Measurements from ENCODE around the gene FHOD3. TPM values are rescaled to one million over a fixed set of nuclear protein-coding genes. Genes with fewer than 3 reads are reported as not detected.

The FHOD3 gene
- total and polyA plus RNA-seq, 2 of the 8 experiments (the other 6 are each of a cell fraction or from before 2014, with no cell fraction given) = 9.7 to 10.5 TPM

- no peak overlapping the region for H2AK5ac ChIP-seq (ENCODE audit: low read depth, low read length)
- DNase-seq (ENCODE audit: low read depth in 1 of 2, low spot score in 2 of 2) (no peak), FAIRE-seq (no peak)
- no peak overlapping the region for H2BK20ac ChIP-seq (ENCODE audit: low read length)
- H3K4me1 ChIP-seq (replicated peaks in 1 of 4; ENCODE audit: control insufficient read depth in 3 of 4, insufficient read depth in 4 of 4, low read length in 3 of 4) = no peaks in the 10 kb centered on the region
- H3K56ac ChIP-seq (replicated peaks; ENCODE audit: insufficient read length, low read depth, low read length) = no peak overlapping the region
- H2AFZ ChIP-seq (ENCODE audit: low read length) = no peak overlapping the region
- CTCF ChIA-PET (ENCODE audit: partially characterized antibody) = no interaction called here
- no peak overlapping the region for H3K27ac ChIP-seq (ENCODE audit: low read depth, low read length)
- POLR2A ChIA-PET (ENCODE audit: partially characterized antibody) = no interaction called here
- H3K79me1 ChIP-seq (ENCODE audit: low read depth, low read length) = no peaks in the 10 kb centered on the region
- no peak overlapping the region for H2BK15ac ChIP-seq (ENCODE audit: low read length)
- H3K27me3 ChIP-seq (replicated peaks in 1 of 4; ENCODE audit: control insufficient read depth in 3 of 4, extremely low read depth in 1 of 4, insufficient read depth in 3 of 4, low read length in 3 of 4) = no peaks in the 10 kb centered on the region
- TF ChIP-seq SP1 (IDR thresholded peaks at IDR 0.05; ENCODE audit: low read depth, low read length) (no peak), PHF8 (conservative IDR thresholded peaks at IDR 0.05; ENCODE audit: low read depth, low read length) (no peak), SIRT6 (IDR thresholded peaks at IDR 0.05; ENCODE audit: low read length) (no peak), RNF2 (IDR thresholded peaks at IDR 0.05; ENCODE audit: borderline replicate concordance, low read depth, low read length, missing control alignments, poor library complexity, severe bottlenecking) (no peak), POLR2A (IDR thresholded peaks at IDR 0.05; ENCODE audit: control extremely low read depth in 1 of 2, low read depth in 2 of 2, low read length in 2 of 2) (no peak)
- H3K4me2 ChIP-seq (ENCODE audit: insufficient read depth in 1 of 2, low read depth in 2 of 2, low read length in 2 of 2) = no peak overlapping the region
- H3K79me2 ChIP-seq (ENCODE audit: control insufficient read depth in 1 of 2, insufficient read depth in 2 of 2, low read length in 2 of 2) = no peaks in the 10 kb centered on the region
- no peak overlapping the region for H4K91ac ChIP-seq (replicated peaks; ENCODE audit: insufficient read length, low read length)
- H3K14ac ChIP-seq (ENCODE audit: insufficient read length) = no peak overlapping the region
- no peak overlapping the region for H3K23ac ChIP-seq (ENCODE audit: insufficient read length)
- no peak overlapping the region for H3K18ac ChIP-seq (ENCODE audit: extremely low read depth, low read length)
- H2BK12ac ChIP-seq (ENCODE audit: low read depth, low read length) = no peak overlapping the region
- H2BK120ac ChIP-seq (replicated peaks; ENCODE audit: low read depth, low read length) = no peak overlapping the region
- H4K20me1 ChIP-seq (replicated peaks in 1 of 2; ENCODE audit: control insufficient read depth in 1 of 2, insufficient read depth in 2 of 2, low read length in 2 of 2) = no peaks in the 10 kb centered on the region
- no peaks in the 10 kb centered on the region for H3K9me3 ChIP-seq (ENCODE audit: insufficient read depth in 2 of 2, low read depth in 1 of 2, low read length in 1 of 2)
- H2BK5ac ChIP-seq (ENCODE audit: low read depth, low read length) = no peak overlapping the region
- H4K5ac ChIP-seq (ENCODE audit: insufficient read length, low read depth, low read length) = no peak overlapping the region
- no peak overlapping the region for H4K8ac ChIP-seq (ENCODE audit: extremely low read depth, insufficient read depth, low read length)
- H3K9ac ChIP-seq (replicated peaks in 1 of 4; ENCODE audit: extremely low read depth in 1 of 4, low read depth in 3 of 4, low read length in 3 of 4) = no peak overlapping the region
- 93% methylated on average over 3 of the region's 3 CpGs; no CpG with 5 or more reads in 1 of the 2 experiments for WGBS, 2 experiments (ENCODE audit: extremely low coverage in 1 of 2, insufficient coverage in 1 of 2, insufficient read length in 1 of 2, insufficient replicate concordance in 2 of 2, low coverage in 1 of 2, low lambda C conversion rate in 2 of 2, missing lambda C conversion rate in 1 of 2)
- H3K36me3 ChIP-seq (ENCODE audit: control insufficient read depth in 2 of 4, insufficient read depth in 4 of 4, low read length in 3 of 4) = no peaks in the 10 kb centered on the region
- H3K4me3 ChIP-seq (ENCODE audit: extremely low read depth in 1 of 4, insufficient read depth in 2 of 4, low read depth in 3 of 4, low read length in 4 of 4) = no peak overlapping the region
- H3K4ac ChIP-seq (replicated peaks; ENCODE audit: insufficient read length, low read depth, low read length) = no peak overlapping the region
- no peaks in the 10 kb centered on the region for H3K23me2 ChIP-seq (ENCODE audit: low read depth, low read length)
These were observed 345.5 kb downstream of the FHOD3 start for GRCh38 chr18:36643061-36643460.
